Stomach (tissue), 9 donors: ENCODE data around the gene ZNF516. TPM values are rescaled to one million over a fixed set of nuclear protein-coding genes. Genes with fewer than 3 reads are reported as not detected.

Experiments
- DNase-seq, 2 donors: peaks; one replicate each; pipeline versions ENCODE4 v3.0.0 to v3.0.0-alpha.2; 2013 to 2019
- H3K27ac ChIP-seq, 5 donors: fragments of 200-600 bp in 4 of 5; sonication (generic) in 4 of 5; one replicate each; pipeline ENCODE4 v1.5.1; 2013 to 2019; ENCODE audit warnings: mild to moderate bottlenecking in 1 of 5, moderate library complexity in 1 of 5
- H3K27me3 ChIP-seq, 3 donors: fragments of 200-600 bp; sonication (generic); one replicate each; pipeline ENCODE4 v1.5.1; 2017 to 2019; ENCODE audit warnings: mixed run types in 1 of 3
- H3K36me3 ChIP-seq, 4 donors: fragments of 200-600 bp; sonication (generic); 1 replicate in 3 of 4; 2 replicates in 1 of 4; pipeline ENCODE4 v1.5.1; 2016 to 2019
- H3K4me1 ChIP-seq, 4 donors: fragments of 200-600 bp; sonication (generic); one replicate each; pipeline ENCODE4 v1.5.1; 2016 to 2019
- H3K4me3 ChIP-seq, 4 donors: fragments of 200-600 bp; sonication (generic) in 3 of 4; one replicate each; pipeline ENCODE4 v1.5.1; 2016 to 2019; ENCODE audit warnings: mild to moderate bottlenecking in 1 of 4
- H3K9me3 ChIP-seq, 4 donors: fragments of 200-600 bp; sonication (generic); one replicate each; pipeline ENCODE4 v1.5.1; 2016 to 2019
- CTCF ChIP-seq, 7 experiments: fragments of 450-650 bp in 4 of 7; fragments of 200-600 bp in 3 of 7; sonication (generic) in 3 of 7; IDR thresholded peaks; one replicate each; pipeline ENCODE4 v1.5.1; 2016 to 2019; ENCODE audit warnings: antibody characterized with exemption in 7 of 7, control low read depth in 2 of 7, mild to moderate bottlenecking in 1 of 7
- EP300 ChIP-seq: sonication (generic); formaldehyde crosslinking; IDR thresholded peaks from one replicate; pipeline ENCODE4 v1.6.1; 2017; ENCODE audit warnings: antibody characterized with exemption
- POLR2A ChIP-seq, 4 donors: fragments of 450-650 bp; IDR thresholded peaks; one replicate each; pipeline ENCODE4 v1.6.1; 2016; ENCODE audit warnings: antibody characterized with exemption in 4 of 4, control low read depth in 2 of 4, mild to moderate bottlenecking in 1 of 4, moderate library complexity in 1 of 4
- POLR2AphosphoS5 ChIP-seq, 3 donors: sonication (generic); formaldehyde crosslinking; IDR thresholded peaks; one replicate each; pipeline ENCODE4 v1.6.1; 2016; ENCODE audit warnings: antibody characterized with exemption in 3 of 3
- WGBS, 5 donors: extraction: QIAGEN DNeasy Blood & Tissue Kit in 3 of 5; methylation state at CpG; one replicate each; pipeline versions ENCODE4 v1.1.5 to v1.1.7; 2013 to 2018; 5-methylcytosine and 5-hydroxymethylcytosine counted together
- intact Hi-C: fragments of 100-400 bp; cut with DNase I; formaldehyde crosslinking; loops from one replicate; pipeline ENCODE4 v1.15.1; 2023; ENCODE audit warnings: low total_unique reads
- polyA plus RNA-seq, 3 donors: library from polyadenylated mRNA; stranded (reverse); fragments of 200-250 nt; gene quantifications; one replicate each; pipeline ENCODE4 v1.2.3, GENCODE V29; 2013
- total RNA-seq, 5 donors: library from RNA; depleted of rRNA; stranded (reverse); fragments of >200 nt; gene quantifications; one replicate each; pipeline versions ENCODE4 v1.1.0 to v1.2.3, GENCODE V29; 2014 to 2016
- donor health status: healthy with polysubstance abuse.
- donor health status: Bipolar disorder and iron deficiency.
- donor health status: healthy.

The ZNF516 gene
- total and polyA plus RNA-seq, 8 donors = 2.3 to 25.9 (median 14.4) TPM

DNA sequence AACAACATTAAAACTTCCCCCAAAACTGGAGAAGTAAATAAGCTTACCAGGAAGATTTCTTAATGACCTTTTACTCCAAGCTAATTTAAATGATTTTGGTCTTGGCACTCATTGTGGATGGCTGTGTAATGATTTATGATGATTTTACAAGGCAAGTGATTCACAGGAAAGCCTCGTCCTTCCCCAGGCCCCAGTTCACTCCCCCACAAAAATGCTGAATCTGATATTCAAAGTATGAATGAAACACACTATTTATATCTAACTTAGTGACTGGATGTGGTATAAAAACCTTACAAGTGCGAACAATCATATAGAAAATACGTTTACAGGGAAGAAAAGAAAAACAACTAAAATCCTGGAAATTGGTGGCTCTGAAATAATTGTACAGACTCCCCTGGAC is 49.8 kb downstream of the ZNF516 start:
- Histone ChIP-seq H3K4me3 (no peak overlapping the region), H3K9me3 (no peaks in the 10 kb centered on the region), H3K27me3 (no peaks in the 10 kb centered on the region), H3K27ac (peak overlapping the region in 4 of 5 donors; percentile 14 to 89 (median 54)), H3K4me1 (peaks cover 37 to 71% (median 54%) of the 10 kb centered on the region in 4 donors), H3K36me3 (peaks cover 23 to 36% (median 29%) of the 10 kb centered on the region in 4 donors)
- intact Hi-C loops = no loop called here
- TF ChIP-seq POLR2AphosphoS5 (IDR thresholded peaks at IDR 0.05) (peak in 1 of 3 donors; percentile 24), POLR2A (IDR thresholded peaks at IDR 0.05) (no peak)
- no peak for DNase-seq
- WGBS, 5 donors = 55 to 73% (median 67%) methylated on average over 3 of the region's 3 CpGs

GRCh38 chr18:76444446-76445105 is 50.5 kb downstream of the ZNF516 start:
- Histone ChIP-seq H3K4me3 (no peak overlapping the region), H3K9me3 (no peaks in the 10 kb centered on the region), H3K36me3 (peaks cover 23 to 42% (median 34%) of the 10 kb centered on the region in 4 donors), H3K27ac (peak overlapping the region in 2 of 5 donors; percentile 33 to 89), H3K4me1 (peaks cover 31 to 64% (median 51%) of the 10 kb centered on the region in 4 donors), H3K27me3 (no peaks in the 10 kb centered on the region)
- TF ChIP-seq POLR2AphosphoS5 (IDR thresholded peaks at IDR 0.05) = no peak
- no peak for TF ChIP-seq POLR2A (IDR thresholded peaks at IDR 0.05)
- no peak for TF ChIP-seq CTCF (IDR thresholded peaks at IDR 0.05)
- no peak for TF ChIP-seq EP300
- WGBS, 5 donors = 75 to 84% (median 76%) methylated on average over 8 to 13 of the region's 13 CpGs
- intact Hi-C loops = no loop called here
- DNase-seq = no peak

DNA sequence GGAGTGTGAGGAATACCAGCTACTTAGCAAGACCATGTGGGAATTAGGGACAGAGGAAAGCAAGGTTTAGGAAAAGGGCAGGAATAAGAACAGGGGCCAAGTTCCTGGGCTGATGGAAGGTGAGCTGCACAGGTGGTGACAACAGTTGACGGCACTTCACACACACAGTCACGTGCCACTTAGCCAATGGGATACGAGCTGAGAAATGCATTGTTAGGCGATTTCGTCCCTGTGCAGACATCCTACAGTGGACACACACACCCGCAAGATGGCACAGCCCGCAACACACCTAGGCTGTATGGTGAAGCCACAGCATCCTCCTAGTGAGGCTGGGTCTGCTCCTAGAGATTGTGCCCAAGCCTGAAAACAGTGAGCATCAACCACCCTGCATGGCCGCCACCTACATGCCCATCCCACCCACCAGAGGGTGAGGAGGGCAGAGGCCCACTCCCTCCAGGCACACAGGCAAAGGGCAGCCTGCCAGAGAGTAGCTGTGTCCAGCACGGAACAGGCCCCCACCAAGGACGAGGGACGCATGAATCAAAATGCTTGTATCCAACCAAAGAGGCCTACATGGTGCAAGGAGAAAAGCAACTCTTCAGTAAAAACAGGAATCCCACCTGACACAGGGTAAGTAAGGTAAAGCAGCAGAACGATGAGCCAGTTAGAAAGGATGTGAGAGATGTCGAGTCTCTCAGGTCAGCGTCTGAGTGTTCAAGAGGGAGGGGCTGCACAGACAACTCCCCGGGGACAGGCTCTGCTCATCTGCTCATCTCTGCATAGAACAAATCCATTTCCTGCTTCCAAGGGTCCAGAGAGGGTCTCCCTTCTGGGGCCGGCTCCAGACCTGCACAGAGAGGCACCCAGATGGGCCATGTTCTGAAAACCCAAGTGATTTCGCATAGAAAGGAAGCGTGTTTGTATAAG is 51.3 kb downstream of the ZNF516 start:
- H3K4me1 ChIP-seq = peaks cover 23 to 59% (median 44%) of the 10 kb centered on the region in 4 donors
- no peak for TF ChIP-seq POLR2AphosphoS5 (IDR thresholded peaks at IDR 0.05)
- TF ChIP-seq POLR2A (IDR thresholded peaks at IDR 0.05) = no peak
- TF ChIP-seq EP300 = no peak
- TF ChIP-seq CTCF (IDR thresholded peaks at IDR 0.05) = no peak
- no peak for DNase-seq
- no peak overlapping the region for H3K4me3 ChIP-seq
- WGBS, 5 donors = 84 to 92% (median 88%) methylated on average over 18 of the region's 18 CpGs
- H3K9me3 ChIP-seq = no peaks in the 10 kb centered on the region
- no peaks in the 10 kb centered on the region for H3K27me3 ChIP-seq
- H3K36me3 ChIP-seq = peaks cover 23 to 42% (median 34%) of the 10 kb centered on the region in 4 donors
- H3K27ac ChIP-seq = peak overlapping the region in 1 of 5 donors; percentile 4
- intact Hi-C loops = no loop called here

GRCh38 chr18:76442413-76443171 is 52.5 kb downstream of the ZNF516 start:
- no peaks in the 10 kb centered on the region for H3K27me3 ChIP-seq
- peaks cover 15 to 58% (median 34%) of the 10 kb centered on the region in 4 donors for H3K4me1 ChIP-seq
- no peak overlapping the region for H3K27ac ChIP-seq
- TF ChIP-seq POLR2A (IDR thresholded peaks at IDR 0.05) (no peak), CTCF (IDR thresholded peaks at IDR 0.05) (no peak), EP300 (no peak), POLR2AphosphoS5 (IDR thresholded peaks at IDR 0.05) (no peak)
- no peak for DNase-seq
- H3K36me3 ChIP-seq = peaks cover 23 to 42% (median 40%) of the 10 kb centered on the region in 4 donors
- H3K9me3 ChIP-seq = no peaks in the 10 kb centered on the region
- H3K4me3 ChIP-seq = no peak overlapping the region
- intact Hi-C loops = no loop called here
- WGBS, 5 donors = 95 to 98% (median 96%) methylated on average over 44 to 66 of the region's 66 CpGs
